Keratinocyte (primary cell): ENCODE data around the gene SLC6A3.

Experiments used
- CTCF ChIP-seq, 3 experiments: IDR thresholded peaks in 1 of 3; conservative IDR thresholded peaks in 1 of 3; optimal IDR thresholded peaks in 1 of 3; 2 replicates in 2 of 3; 3 replicates in 1 of 3; pipeline versions ENCODE3 to v1.5.1; 2011; ENCODE audit warnings: low read length in 3 of 3, mild to moderate bottlenecking in 3 of 3, moderate library complexity in 2 of 3, control low read depth in 1 of 3, inconsistent platforms in 1 of 3; ENCODE audit not compliant: insufficient read depth in 2 of 3; ENCODE audit errors: extremely low read depth in 1 of 3
- EZH2 ChIP-seq: IDR thresholded peaks from one replicate; pipeline ENCODE4 v1.6.1; 2012; ENCODE audit warnings: inconsistent platforms, mild to moderate bottlenecking, low read length, moderate library complexity

GRCh38 chr5:1392261-1392660 lies 53.0 kb downstream of the SLC6A3 start:
- TF ChIP-seq CTCF (optimal IDR thresholded peaks at IDR 0.05 in 1 of 3, IDR thresholded peaks at IDR 0.05 in 1 of 3, conservative IDR thresholded peaks at IDR 0.05 in 1 of 3; ENCODE audit: extremely low read depth in 1 of 3, insufficient read depth in 2 of 3, low read length in 3 of 3) (no peak), EZH2 (no peak)
